ENCODE results near the gene CDH26.

The CDH26 gene

DNA sequence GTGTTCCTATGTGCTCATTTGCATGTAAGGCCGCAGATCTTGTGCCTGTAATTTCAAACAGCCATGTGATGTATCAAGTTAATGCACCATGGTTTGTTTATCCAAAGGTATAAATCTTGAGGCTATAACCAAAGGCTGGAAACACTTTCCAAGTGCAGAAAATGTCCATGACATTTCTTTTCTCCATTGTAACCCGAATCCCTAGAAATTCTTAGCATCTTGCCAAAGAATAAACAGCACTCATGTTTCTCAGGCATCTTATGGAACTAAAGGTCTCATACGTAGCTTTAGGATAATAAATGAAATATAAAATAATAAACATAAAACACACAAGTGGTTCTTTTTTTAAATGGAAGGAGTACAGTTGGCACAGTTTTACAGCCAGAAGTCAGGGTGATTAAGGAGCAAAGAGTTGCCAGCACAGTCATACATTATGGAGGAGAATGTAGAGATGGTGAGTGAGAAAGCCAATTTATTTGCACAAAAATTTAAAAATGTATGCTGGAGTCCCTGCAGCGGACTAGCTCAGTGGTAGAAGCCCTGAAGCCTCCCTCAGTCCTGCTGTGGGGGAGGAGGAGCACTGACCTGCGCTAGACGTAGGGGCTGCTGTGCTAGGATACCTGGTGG lies 18.0 kb downstream of the CDH26 start:
- Histone ChIP-seq H3K9ac (ENCODE audit: low read length) (no peak overlapping the region), H3K4me1 (ENCODE audit: low read length) (no peaks in the 10 kb centered on the region), H3F3A (ENCODE audit: insufficient read depth, low read length) (no peaks in the 10 kb centered on the region), H3K4me2 (ENCODE audit: low read depth, low read length) (no peak overlapping the region), H3K27me3 (replicated peaks; ENCODE audit: insufficient read depth, low read length) (no peaks in the 10 kb centered on the region), H3K79me2 (ENCODE audit: low read length) (no peaks in the 10 kb centered on the region), H3K4me3 (ENCODE audit: low read length) (no peak overlapping the region), H2AFZ (ENCODE audit: low read length) (no peak overlapping the region), H3K36me3 (replicated peaks; ENCODE audit: insufficient read depth, low read length) (no peaks in the 10 kb centered on the region), H4K20me1 (ENCODE audit: insufficient read depth, low read length) (no peaks in the 10 kb centered on the region), H3K9me2 (replicated peaks; ENCODE audit: insufficient read depth, low read length) (no peaks in the 10 kb centered on the region), H3K9me3 (replicated peaks; ENCODE audit: insufficient read depth, low read length) (no peaks in the 10 kb centered on the region), H3K27ac (ENCODE audit: low read length) (no peak overlapping the region)
- DNase-seq = no peak
- no peak for TF ChIP-seq EZH2 (optimal IDR thresholded peaks at IDR 0.05; ENCODE audit: low read depth, low read length)
- TF ChIP-seq, protein P1, sequence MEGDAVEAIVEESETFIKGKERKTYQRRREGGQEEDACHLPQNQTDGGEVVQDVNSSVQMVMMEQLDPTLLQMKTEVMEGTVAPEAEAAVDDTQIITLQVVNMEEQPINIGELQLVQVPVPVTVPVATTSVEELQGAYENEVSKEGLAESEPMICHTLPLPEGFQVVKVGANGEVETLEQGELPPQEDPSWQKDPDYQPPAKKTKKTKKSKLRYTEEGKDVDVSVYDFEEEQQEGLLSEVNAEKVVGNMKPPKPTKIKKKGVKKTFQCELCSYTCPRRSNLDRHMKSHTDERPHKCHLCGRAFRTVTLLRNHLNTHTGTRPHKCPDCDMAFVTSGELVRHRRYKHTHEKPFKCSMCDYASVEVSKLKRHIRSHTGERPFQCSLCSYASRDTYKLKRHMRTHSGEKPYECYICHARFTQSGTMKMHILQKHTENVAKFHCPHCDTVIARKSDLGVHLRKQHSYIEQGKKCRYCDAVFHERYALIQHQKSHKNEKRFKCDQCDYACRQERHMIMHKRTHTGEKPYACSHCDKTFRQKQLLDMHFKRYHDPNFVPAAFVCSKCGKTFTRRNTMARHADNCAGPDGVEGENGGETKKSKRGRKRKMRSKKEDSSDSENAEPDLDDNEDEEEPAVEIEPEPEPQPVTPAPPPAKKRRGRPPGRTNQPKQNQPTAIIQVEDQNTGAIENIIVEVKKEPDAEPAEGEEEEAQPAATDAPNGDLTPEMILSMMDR (IDR thresholded peaks at IDR 0.05; ENCODE audit: low read length) = no peak
- TF ChIP-seq EZH2phosphoT487 (IDR thresholded peaks at IDR 0.05; ENCODE audit: low read length) = no peak

DNA sequence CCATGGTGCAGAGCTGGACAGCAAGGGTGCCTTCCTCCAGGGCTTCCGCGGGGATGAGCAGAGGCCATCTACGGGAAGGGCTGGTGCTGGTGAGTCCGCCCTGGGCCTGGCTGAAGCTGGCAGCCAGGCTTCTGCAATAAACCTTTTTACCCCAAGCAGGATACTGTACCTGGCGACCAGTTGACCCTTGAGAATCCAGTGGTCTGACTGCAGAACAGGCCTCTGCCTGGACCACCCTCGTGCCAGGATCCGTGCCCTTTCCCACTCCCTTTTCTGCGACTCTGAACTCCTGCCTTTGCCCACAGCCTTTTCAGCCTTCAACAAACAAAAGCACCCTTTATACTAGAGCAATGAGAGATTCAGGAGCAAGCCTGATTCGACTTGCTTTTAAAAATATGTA lies 18.9 kb downstream of the CDH26 start:
- no peak overlapping the region for H3K27ac ChIP-seq (ENCODE audit: low read length)
- H3K9me3 ChIP-seq (replicated peaks; ENCODE audit: insufficient read depth, low read length) = no peaks in the 10 kb centered on the region
- H3K4me3 ChIP-seq (ENCODE audit: low read length) = no peak overlapping the region
- H3K4me2 ChIP-seq (ENCODE audit: low read depth, low read length) = no peak overlapping the region
- no peak for DNase-seq
- H3F3A ChIP-seq (ENCODE audit: insufficient read depth, low read length) = no peaks in the 10 kb centered on the region
- H3K27me3 ChIP-seq (replicated peaks; ENCODE audit: insufficient read depth, low read length) = no peaks in the 10 kb centered on the region
- H3K4me1 ChIP-seq (ENCODE audit: low read length) = no peaks in the 10 kb centered on the region
- H3K9ac ChIP-seq (ENCODE audit: low read length) = no peak overlapping the region
- no peaks in the 10 kb centered on the region for H4K20me1 ChIP-seq (ENCODE audit: insufficient read depth, low read length)
- no peaks in the 10 kb centered on the region for H3K79me2 ChIP-seq (ENCODE audit: low read length)
- H2AFZ ChIP-seq (ENCODE audit: low read length) = no peak overlapping the region
- no peak for TF ChIP-seq EZH2 (optimal IDR thresholded peaks at IDR 0.05; ENCODE audit: low read depth, low read length)
- TF ChIP-seq, protein P1 (IDR thresholded peaks at IDR 0.05; ENCODE audit: low read length) = no peak
- no peak for TF ChIP-seq EZH2phosphoT487 (IDR thresholded peaks at IDR 0.05; ENCODE audit: low read length)
- H3K36me3 ChIP-seq (replicated peaks; ENCODE audit: insufficient read depth, low read length) = no peaks in the 10 kb centered on the region
- H3K9me2 ChIP-seq (replicated peaks; ENCODE audit: insufficient read depth, low read length) = no peaks in the 10 kb centered on the region

DNA sequence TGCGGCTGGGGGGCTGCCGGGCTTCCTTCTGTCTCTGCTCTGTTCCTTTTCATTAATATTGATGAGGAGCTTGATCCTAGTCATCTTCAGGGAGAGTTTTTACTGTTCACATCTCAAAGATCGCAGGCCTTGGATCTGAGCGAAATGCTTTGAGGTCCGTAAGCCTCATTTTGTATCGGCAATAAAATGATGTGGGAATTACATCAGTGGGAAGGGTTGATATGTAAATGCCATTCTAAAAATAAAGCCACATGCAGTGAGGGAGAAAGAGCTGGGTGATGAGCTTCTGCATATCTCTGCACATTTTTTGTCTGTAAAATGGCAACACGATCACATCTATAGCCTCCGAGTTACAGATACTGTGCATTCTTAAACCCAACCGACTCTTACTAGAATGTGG lies 24.9 kb downstream of the CDH26 start:
- Histone ChIP-seq H2AFZ (ENCODE audit: low read length) (no peak overlapping the region), H3K27me3 (replicated peaks; ENCODE audit: insufficient read depth, low read length) (no peaks in the 10 kb centered on the region), H3K9me2 (replicated peaks; ENCODE audit: insufficient read depth, low read length) (no peaks in the 10 kb centered on the region), H3F3A (ENCODE audit: insufficient read depth, low read length) (no peaks in the 10 kb centered on the region), H3K27ac (ENCODE audit: low read length) (no peak overlapping the region), H3K36me3 (replicated peaks; ENCODE audit: insufficient read depth, low read length) (no peaks in the 10 kb centered on the region), H4K20me1 (ENCODE audit: insufficient read depth, low read length) (no peaks in the 10 kb centered on the region), H3K4me2 (ENCODE audit: low read depth, low read length) (no peak overlapping the region), H3K4me1 (ENCODE audit: low read length) (no peaks in the 10 kb centered on the region), H3K79me2 (ENCODE audit: low read length) (no peaks in the 10 kb centered on the region), H3K9ac (ENCODE audit: low read length) (no peak overlapping the region), H3K9me3 (replicated peaks; ENCODE audit: insufficient read depth, low read length) (no peaks in the 10 kb centered on the region), H3K4me3 (ENCODE audit: low read length) (no peak overlapping the region)
- DNase-seq = no peak
- TF ChIP-seq EZH2 (optimal IDR thresholded peaks at IDR 0.05; ENCODE audit: low read depth, low read length) = no peak
- TF ChIP-seq EZH2phosphoT487 (IDR thresholded peaks at IDR 0.05; ENCODE audit: low read length) = no peak
- TF ChIP-seq, protein P1 (IDR thresholded peaks at IDR 0.05; ENCODE audit: low read length) = no peak
